Cortex of kidney (tissue), 1 donor: Measurements from ENCODE around the gene FITM2.
"Not testable (repeated sequence)": the region's sequence is repeated elsewhere in the genome, so short reads cannot be mapped to it uniquely, and the experiment has no call there.

Experiments used
- DNase-seq: peaks from one replicate; lab custom pipeline; 2025; lab: John Stamatoyannopoulos, UW

Gene FITM2

GRCh38 chr20:44331201-44331600, 20.2 kb upstream of the FITM2 start:
- DNase-seq, result no peak

GRCh38 chr20:44328428-44328827, 17.4 kb upstream of the FITM2 start:
- DNase-seq, result no peak

- DNase-seq, result not testable (repeated sequence)
These were observed 16.7 kb upstream of the FITM2 start for GRCh38 chr20:44327748-44328147.

- DNase-seq, result no peak
These were observed 15.6 kb upstream of the FITM2 start for GRCh38 chr20:44326391-44327159.

GRCh38 chr20:44324343-44324742, 13.3 kb upstream of the FITM2 start:
- no peak for DNase-seq

- no peak for DNase-seq
These were observed 8.9 kb upstream of the FITM2 start for GRCh38 chr20:44319839-44320422.

- no peak for DNase-seq
These were observed 3.9 kb upstream of the FITM2 start for GRCh38 chr20:44314870-44315269.

GRCh38 chr20:44309763-44310663, 989 bp downstream of the FITM2 start:
- no peak for DNase-seq

- no peak for DNase-seq
These were observed 4.1 kb downstream of the FITM2 start for GRCh38 chr20:44306927-44307326.

- no peak for DNase-seq
These were observed 6.6 kb downstream of the FITM2 start for GRCh38 chr20:44304383-44304782.

GRCh38 chr20:44302736-44303135, 8.3 kb downstream of the FITM2 start:
- no peak for DNase-seq

GRCh38 chr20:44302026-44302669, 8.9 kb downstream of the FITM2 start:
- no peak for DNase-seq

GRCh38 chr20:44301285-44301684, 9.7 kb downstream of the FITM2 start:
- no peak for DNase-seq

- not testable (repeated sequence) for DNase-seq
These were observed 11.9 kb downstream of the FITM2 start for GRCh38 chr20:44299011-44299535.

GRCh38 chr20:44297721-44298120, 13.3 kb downstream of the FITM2 start:
- DNase-seq, result no peak

- DNase-seq, result no peak
These were observed 15.0 kb downstream of the FITM2 start for GRCh38 chr20:44296011-44296410.

- DNase-seq, result no peak
These were observed 19.2 kb downstream of the FITM2 start for GRCh38 chr20:44291754-44292153.

GRCh38 chr20:44288252-44288651, 22.8 kb downstream of the FITM2 start:
- no peak for DNase-seq

GRCh38 chr20:44287272-44288097, 23.5 kb downstream of the FITM2 start:
- no peak for DNase-seq

- DNase-seq, result no peak
These were observed 27.0 kb downstream of the FITM2 start for GRCh38 chr20:44284032-44284431.

- no peak for DNase-seq
These were observed 28.8 kb downstream of the FITM2 start for GRCh38 chr20:44282192-44282591.
